A673 (cell line): ENCODE measurements around the gene EPHA6.

ENCODE experiments used
- CTCF ChIP-seq: fragments of 300-800, 200-600 bp; sonication (generic); conservative IDR thresholded peaks from 2 replicates; pipeline ENCODE4 v1.5.1; 2017; ENCODE audit warnings: low read depth, mild to moderate bottlenecking, antibody characterized with exemption, low read length, moderate library complexity, mixed read lengths
- EZH2 ChIP-seq: fragments of 200-600 bp; sonication (generic); IDR thresholded peaks from 2 replicates; pipeline ENCODE4 v1.6.1; 2017; ENCODE audit warnings: borderline replicate concordance, low read depth, mild to moderate bottlenecking, mixed read lengths, antibody characterized with exemption, low read length; ENCODE audit not compliant: poor library complexity, severe bottlenecking

- TF ChIP-seq CTCF (no peak), EZH2 (no peak)
These were observed 29.8 kb downstream of the EPHA6 start for GRCh38 chr3:96844204-96844514.
